Embryonic facial prominence (tissue), 1 donor: ENCODE results near the gene ELL2.
"Not testable (repeated sequence)": the region's sequence is repeated elsewhere in the genome, so short reads cannot be mapped to it uniquely, and the experiment has no call there.

ENCODE experiments used
- DNase-seq: peaks from one replicate; pipeline ENCODE4 v3.0.0-alpha.2; 2016; ENCODE audit errors: extremely low spot score

ELL2 gene

GRCh38 chr5:95930141-95930930 is 31.3 kb downstream of the ELL2 start:
- DNase-seq, result no peak

GRCh38 chr5:95928724-95929253 is 32.9 kb downstream of the ELL2 start:
- DNase-seq, result no peak

GRCh38 chr5:95927927-95928723 is 33.5 kb downstream of the ELL2 start:
- DNase-seq, result no peak

- not testable (repeated sequence) for DNase-seq
Observed at GRCh38 chr5:95927300-95927699, 34.4 kb downstream of the ELL2 start.

- no peak for DNase-seq
Observed at GRCh38 chr5:95925939-95926338, 35.7 kb downstream of the ELL2 start.

- no peak for DNase-seq
Observed at GRCh38 chr5:95925378-95925744, 36.3 kb downstream of the ELL2 start.

GRCh38 chr5:95924720-95925377 is 36.8 kb downstream of the ELL2 start:
- no peak for DNase-seq

- DNase-seq, result no peak
Observed at GRCh38 chr5:95923918-95924544, 37.6 kb downstream of the ELL2 start.

- DNase-seq, result no peak
Observed at GRCh38 chr5:95922798-95923197, 38.9 kb downstream of the ELL2 start.

- DNase-seq, result no peak
Observed at GRCh38 chr5:95921501-95921900, 40.1 kb downstream of the ELL2 start.

- no peak for DNase-seq
Observed at GRCh38 chr5:95920822-95921221, 40.8 kb downstream of the ELL2 start.

- no peak for DNase-seq
Observed at GRCh38 chr5:95919658-95920057, 42.0 kb downstream of the ELL2 start.

- DNase-seq, result no peak
Observed at GRCh38 chr5:95918421-95919006, 43.1 kb downstream of the ELL2 start.

- DNase-seq, result no peak
Observed at GRCh38 chr5:95917207-95917606, 44.4 kb downstream of the ELL2 start.

- no peak for DNase-seq
Observed at GRCh38 chr5:95916687-95917085, 45.0 kb downstream of the ELL2 start.

GRCh38 chr5:95915999-95916686 is 45.5 kb downstream of the ELL2 start:
- DNase-seq, result no peak

GRCh38 chr5:95913663-95914062 is 48.0 kb downstream of the ELL2 start:
- no peak for DNase-seq

- DNase-seq, result no peak
Observed at GRCh38 chr5:95912029-95912428, 49.6 kb downstream of the ELL2 start.

- no peak for DNase-seq
Observed at GRCh38 chr5:95910521-95910920, 51.1 kb downstream of the ELL2 start.

GRCh38 chr5:95909738-95910137 is 51.9 kb downstream of the ELL2 start:
- DNase-seq, result no peak

- DNase-seq, result no peak
Observed at GRCh38 chr5:95908799-95909198, 52.9 kb downstream of the ELL2 start.
